NCI-H2196 treated with DMSO at 0.1 percent for 48 hours (cell line): ENCODE measurements around the gene PANK4.

Experiments
- DNase-seq: peaks from one replicate; lab custom pipeline; 2025; ENCODE audit not compliant: unreplicated experiment; lab: John Stamatoyannopoulos, UW

PANK4 gene

DNA sequence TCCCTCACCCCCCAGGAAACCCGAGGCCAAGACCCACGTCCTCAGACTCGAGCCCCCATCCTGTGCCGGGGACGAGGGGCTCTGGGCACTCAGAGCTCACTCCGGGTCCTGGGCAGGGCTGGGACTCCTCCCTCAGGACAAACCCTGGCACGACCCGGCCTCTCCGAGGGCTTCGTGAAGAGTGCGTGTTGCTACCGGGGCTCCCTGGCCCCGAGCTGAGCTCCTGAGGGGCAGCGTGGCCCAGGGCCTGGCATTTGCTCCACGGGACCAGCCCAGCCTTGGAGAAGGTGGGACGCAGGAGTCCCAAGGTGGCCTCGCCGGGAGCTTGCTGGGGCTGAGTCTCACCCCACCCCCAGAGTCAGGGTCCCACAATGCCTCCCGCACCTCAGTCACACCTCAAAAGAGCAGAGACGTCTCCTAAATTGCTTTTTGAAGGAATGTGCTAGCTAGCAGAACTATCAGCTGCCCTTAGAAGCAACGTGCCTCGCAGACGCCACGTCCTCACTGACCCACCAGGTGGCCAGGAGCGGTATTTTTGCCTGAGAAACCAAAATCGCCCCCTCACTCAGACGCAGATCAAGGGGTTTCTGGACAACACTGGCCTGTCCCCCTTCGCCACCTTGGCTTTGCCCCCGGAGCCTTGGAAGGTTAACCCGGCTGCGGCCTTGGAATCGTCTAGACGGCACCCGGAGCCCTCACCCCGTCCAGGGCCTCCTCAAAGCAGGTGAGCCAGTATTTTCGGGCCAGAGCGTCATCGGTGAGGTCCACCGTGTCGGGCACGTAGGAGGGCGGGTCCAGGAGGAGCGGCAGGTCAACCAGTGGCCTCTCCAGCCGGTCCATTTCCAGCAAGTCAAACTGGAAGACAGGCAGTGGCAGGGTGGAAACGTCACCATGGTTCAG lies 11.3 kb downstream of the PANK4 start:
- DNase-seq, result no peak

- no peak for DNase-seq
These were observed 12.3 kb downstream of the PANK4 start for GRCh38 chr1:2513939-2514652.

- DNase-seq, result no peak
These were observed 13.5 kb downstream of the PANK4 start for GRCh38 chr1:2512862-2513421.

DNA sequence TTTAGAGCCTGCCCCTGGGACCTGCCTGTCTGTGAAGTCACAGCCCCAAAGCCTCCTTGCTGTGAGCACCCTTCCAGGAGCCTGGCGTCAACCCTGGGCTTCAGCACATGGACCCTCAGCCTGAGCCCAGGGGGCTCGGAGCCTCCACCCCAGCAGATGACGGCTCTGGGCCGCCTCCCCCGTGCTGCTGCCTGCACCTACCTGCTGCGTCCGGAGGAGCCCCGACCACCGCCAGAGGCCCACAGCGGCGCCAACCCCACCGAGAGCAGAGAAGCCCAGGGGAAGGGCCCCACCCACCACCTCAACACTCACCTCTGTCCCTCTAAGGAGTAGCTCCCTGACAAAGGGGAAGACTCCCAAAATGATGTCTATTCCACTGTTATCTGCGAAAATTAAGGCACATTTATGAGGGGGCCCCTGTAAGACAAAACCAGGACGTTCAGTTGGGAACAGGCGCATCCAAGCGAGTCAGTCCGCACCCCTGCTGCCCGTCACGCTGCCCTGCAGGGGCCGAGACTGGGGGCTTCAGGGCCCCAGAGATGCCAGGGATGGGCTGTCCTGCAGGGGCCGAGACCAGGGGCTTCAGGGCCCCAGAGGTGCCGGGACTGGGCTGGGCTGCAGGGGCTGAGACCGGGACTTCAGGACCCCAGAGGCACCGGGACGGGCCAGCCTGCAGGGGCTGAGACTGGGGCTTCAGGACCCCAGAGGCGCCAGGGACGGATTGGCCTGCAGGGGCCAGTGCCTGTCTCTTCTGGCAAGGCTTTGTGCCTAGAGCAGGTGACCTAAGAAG lies 15.8 kb downstream of the PANK4 start:
- no peak for DNase-seq

DNA sequence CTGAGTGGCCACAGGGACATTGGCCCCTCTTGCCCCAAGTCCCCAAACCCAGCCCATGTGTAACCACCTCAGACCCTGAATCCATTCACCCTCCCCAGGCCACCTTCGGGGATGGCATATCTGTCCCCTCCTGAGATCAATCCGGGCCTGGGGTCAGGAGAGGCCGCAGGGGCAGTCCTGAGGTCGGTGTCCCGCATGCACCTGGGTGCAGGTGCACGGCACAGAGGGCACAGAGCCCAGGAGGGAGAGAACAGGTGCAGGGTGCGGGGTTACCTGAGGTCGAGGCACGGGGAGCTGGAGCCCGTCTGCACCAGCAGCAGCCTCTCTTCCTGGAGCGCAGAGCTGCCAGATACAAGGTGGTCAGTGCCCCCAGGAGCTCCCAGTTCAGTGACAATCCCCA lies 16.8 kb downstream of the PANK4 start:
- no peak for DNase-seq

DNA sequence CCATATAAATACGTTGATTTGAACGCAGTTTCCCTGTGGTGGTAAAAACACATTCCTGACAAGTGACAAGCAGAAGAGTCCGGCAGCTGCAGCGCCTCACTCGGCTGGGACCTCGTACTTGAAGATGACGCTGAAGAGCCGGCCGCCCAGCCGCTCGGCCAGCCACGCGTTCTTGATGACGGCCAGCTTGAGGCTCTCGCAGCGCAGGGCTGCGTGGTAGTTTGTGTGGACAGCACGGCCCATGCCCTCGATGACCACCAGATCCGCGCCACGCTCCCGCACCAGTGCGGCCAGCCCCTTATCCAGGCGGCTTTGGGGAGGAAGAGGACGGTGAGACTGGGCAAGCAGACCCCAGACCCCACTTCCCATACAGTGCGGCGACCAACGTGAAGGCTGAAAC lies 17.6 kb downstream of the PANK4 start:
- no peak for DNase-seq

DNA sequence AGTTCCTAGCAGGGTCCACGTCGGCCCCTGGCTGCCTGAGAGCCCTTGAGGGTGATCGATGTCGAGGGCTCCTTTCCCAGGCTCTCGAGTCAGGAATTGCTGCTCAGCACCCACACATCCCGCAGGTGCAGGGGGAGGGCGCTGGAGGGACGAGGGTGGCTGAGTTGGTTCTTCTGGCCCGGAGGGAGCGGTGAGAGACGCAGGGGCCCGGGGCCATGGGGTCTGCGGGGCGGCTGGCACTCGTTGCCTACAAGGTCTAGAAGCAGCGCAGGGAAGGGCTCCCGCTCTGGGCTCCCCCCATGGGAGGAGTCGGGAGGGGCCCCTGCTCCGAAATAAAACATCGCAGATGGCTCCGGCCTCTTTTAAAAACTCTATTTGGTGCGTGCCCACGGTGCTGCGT lies 18.2 kb downstream of the PANK4 start:
- no peak for DNase-seq

- no peak for DNase-seq
These were observed 18.6 kb downstream of the PANK4 start for GRCh38 chr1:2507744-2508155.

- DNase-seq, result no peak
These were observed 19.4 kb downstream of the PANK4 start for GRCh38 chr1:2506901-2507565.

GRCh38 chr1:2506007-2506860 lies 20.2 kb downstream of the PANK4 start:
- DNase-seq, result no peak

GRCh38 chr1:2505461-2505994 lies 20.9 kb downstream of the PANK4 start:
- no peak for DNase-seq

- DNase-seq, result no peak
These were observed 21.5 kb downstream of the PANK4 start for GRCh38 chr1:2504949-2505272.

DNA sequence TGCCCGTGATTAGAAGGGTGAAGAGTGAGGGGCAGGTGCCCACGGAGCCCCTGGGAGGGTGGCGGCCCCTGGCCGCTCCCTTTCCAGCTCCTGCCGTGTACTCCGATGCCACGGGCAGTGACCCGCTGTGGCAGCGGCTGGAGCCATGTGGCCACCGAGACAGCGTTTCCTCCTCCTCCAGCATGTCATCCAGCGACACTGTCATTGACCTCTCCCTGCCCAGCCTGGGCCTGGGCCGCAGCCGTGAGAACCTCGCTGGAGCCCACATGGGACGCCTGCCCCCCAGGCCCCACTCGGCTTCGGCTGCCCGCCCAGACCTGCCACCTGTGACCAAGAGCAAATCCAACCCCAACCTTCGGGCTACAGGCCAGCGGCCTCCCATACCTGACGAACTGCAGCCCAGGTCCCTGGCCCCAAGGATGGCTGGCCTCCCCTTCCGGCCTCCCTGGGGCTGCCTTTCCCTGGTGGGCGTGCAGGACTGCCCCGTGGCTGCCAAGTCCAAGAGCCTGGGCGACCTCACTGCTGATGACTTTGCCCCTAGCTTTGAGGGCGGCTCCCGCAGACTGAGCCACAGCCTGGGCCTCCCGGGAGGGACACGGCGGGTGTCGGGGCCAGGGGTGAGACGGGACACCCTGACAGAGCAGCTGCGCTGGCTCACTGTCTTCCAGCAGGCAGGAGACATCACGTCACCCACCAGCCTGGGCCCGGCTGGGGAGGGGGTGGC lies 22.0 kb downstream of the PANK4 start:
- no peak for DNase-seq

DNA sequence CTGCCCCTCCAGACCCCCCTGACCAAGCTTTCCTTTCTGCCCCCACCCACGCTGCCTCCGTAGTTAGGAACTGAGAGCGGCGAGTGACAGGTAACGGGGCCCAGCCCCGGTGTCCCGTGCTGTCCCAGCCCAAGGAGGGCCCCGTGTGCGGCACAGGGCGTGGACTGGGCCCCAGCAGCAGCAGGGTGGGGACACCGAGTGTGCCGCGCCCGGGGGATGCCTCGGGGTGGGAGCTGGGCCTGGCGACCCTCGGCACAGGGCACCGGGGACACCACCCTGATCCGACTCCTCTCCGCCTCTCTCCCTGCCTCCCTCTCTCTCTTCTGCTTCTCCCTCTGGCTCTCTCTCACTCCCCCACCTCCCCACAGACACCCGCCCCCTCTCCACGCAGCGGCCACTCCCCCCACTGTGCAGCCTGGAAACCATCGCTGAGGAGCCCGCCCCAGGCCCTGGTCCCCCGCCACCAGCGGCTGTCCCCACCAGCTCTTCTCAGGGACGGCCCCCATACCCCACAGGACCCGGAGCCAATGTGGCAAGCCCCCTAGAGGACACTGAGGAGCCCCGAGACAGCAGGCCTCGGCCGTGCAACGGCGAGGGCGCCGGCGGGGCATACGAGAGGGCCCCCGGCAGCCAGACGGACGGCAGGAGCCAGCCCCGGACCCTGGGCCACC lies 22.7 kb downstream of the PANK4 start:
- no peak for DNase-seq

DNA sequence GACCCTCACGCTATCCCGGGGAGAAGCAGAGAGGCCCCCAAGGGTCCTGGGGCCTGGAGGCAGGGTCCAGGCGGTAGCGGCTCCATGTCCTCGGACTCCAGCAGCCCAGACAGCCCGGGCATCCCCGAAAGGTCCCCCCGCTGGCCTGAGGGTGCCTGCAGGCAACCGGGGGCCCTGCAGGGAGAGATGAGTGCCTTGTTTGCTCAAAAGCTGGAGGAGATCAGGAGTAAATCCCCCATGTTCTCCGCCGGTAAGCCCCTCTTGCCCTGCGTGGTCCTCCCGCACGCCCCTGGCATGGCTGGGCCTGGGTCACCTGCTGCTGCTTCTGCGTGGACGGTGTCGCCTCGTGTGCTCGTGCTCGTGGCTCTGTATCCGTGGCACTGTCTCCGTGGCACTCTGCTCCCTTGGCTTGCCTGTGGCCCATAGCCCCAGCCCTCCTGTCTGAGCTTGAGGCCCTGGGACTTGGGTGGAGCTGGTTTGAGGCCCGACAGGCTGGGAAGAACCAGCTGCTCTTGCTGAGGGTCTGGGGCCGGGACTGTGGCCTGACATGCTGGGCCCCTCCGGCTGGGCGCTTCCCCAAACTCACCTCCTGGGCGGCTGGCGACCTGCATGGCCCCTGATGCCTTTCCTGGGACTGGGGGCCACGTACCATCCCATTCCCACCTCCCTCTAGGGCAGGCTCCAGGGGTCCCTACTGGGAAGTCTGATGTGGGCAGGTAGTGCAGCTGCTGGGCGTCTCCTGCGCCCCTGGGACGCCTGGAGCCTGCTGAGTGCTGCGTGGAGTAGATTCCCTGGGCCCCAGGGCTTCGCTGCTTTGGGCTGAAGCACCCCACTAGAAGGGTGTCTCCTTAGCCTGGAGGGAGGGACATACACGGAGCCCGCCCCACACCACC lies 23.5 kb downstream of the PANK4 start:
- DNase-seq, result no peak

DNA sequence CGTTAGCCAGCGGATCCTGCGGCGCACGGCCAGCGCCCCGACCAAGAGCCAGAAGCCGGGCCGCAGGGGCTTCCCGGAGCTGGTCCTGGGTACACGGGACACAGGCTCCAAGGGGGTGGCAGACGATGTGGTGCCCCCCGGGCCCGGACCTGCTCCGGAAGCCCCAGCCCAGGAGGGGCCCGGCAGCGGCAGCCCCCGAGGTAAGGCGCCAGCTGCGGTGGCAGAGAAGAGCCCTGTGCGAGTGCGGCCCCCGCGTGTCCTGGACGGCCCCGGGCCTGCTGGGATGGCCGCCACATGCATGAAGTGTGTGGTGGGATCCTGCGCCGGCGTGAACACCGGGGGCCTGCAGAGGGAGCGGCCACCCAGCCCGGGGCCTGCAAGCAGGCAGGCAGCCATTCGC lies 24.2 kb downstream of the PANK4 start:
- no peak for DNase-seq

GRCh38 chr1:2501820-2502119 lies 24.6 kb downstream of the PANK4 start:
- no peak for DNase-seq
